ENCODE measurements around the gene KIAA2012. TPM values are rescaled to one million over a fixed set of nuclear protein-coding genes. Genes with fewer than 3 reads are reported as not detected.

The KIAA2012 gene
- polyA plus RNA-seq, 3 donors, result not detected

GRCh38 chr2:202031246-202031951 lies 41.7 kb upstream of the KIAA2012 start:
- peaks cover 17% of the 10 kb centered on the region for H3K4me1 Mint-ChIP-seq
- H3K79me2 ChIP-seq (ENCODE audit: insufficient read depth, low read length), result no peaks in the 10 kb centered on the region
- no peak overlapping the region for H3K4me2 ChIP-seq (replicated peaks; ENCODE audit: extremely low read depth, low read length, poor library complexity, severe bottlenecking)
- no peak for DNase-seq
- H3K4me1 ChIP-seq (ENCODE audit: control insufficient read depth in 1 of 2, insufficient read depth in 2 of 2, low read length in 2 of 2), result peaks cover 23 to 35% of the 10 kb centered on the region in 2 donors
- H3K4me3 ChIP-seq (replicated peaks in 1 of 3; ENCODE audit: low read depth in 2 of 3, low read length in 3 of 3), result no peak overlapping the region
- peaks cover 11 to 27% of the 10 kb centered on the region in 2 donors for H3K9me3 ChIP-seq (replicated peaks in 1 of 2; ENCODE audit: control insufficient read depth in 1 of 2, insufficient read depth in 1 of 2, low read length in 2 of 2)
- no peak overlapping the region for H3K9ac ChIP-seq (ENCODE audit: insufficient read depth, low read length, poor library complexity, severe bottlenecking)
- H3K36me3 ChIP-seq (replicated peaks in 1 of 2; ENCODE audit: control insufficient read depth in 1 of 2, insufficient read depth in 2 of 2, low read length in 2 of 2), result no peaks in the 10 kb centered on the region
- H3K36me3 Mint-ChIP-seq, result peaks cover 8 to 11% of the 10 kb centered on the region in 2 donors
- intact Hi-C loops (cut with micrococcal nuclease), result no loop called here
- no peak overlapping the region for H3K27ac ChIP-seq (ENCODE audit: low read depth in 1 of 2, low read length in 2 of 2)
- H3K9me3 Mint-ChIP-seq, result peaks cover 0 to 12% (median 9%) of the 10 kb centered on the region in 7 donors
- no peaks in the 10 kb centered on the region for H4K20me1 ChIP-seq (ENCODE audit: insufficient read depth, low read length)
- no peak overlapping the region for H3K27ac Mint-ChIP-seq
- peaks cover 39 to 57% of the 10 kb centered on the region in 2 donors for H3K27me3 ChIP-seq (ENCODE audit: control insufficient read depth in 2 of 2, insufficient read depth in 2 of 2, low read length in 2 of 2)
- H3K27me3 Mint-ChIP-seq (ENCODE audit: low read depth in 3 of 3), result peaks cover 35 to 48% (median 47%) of the 10 kb centered on the region in 3 donors
- TF ChIP-seq CTCF (IDR thresholded peaks at IDR 0.05), result no peak
- H3K4me3 Mint-ChIP-seq, result peak overlapping the region in 1 of 2 donors; percentile 95
- no CpG with 5 or more reads among the region's 4 CpGs for WGBS (ENCODE audit: insufficient coverage)
- no peak overlapping the region for H2AFZ ChIP-seq (ENCODE audit: insufficient read depth, low read depth, low read length, poor library complexity, severe bottlenecking)

GRCh38 chr2:202032846-202033316 lies 40.2 kb upstream of the KIAA2012 start:
- no peaks in the 10 kb centered on the region for H4K20me1 ChIP-seq (ENCODE audit: insufficient read depth, low read length)

More at GRCh38 chr2:202032846-202033316, 40.2 kb upstream of the KIAA2012 start:
- H3K4me3 ChIP-seq (replicated peaks in 1 of 3; ENCODE audit: low read depth in 2 of 3, low read length in 3 of 3), result peak overlapping the region; percentile 59 to 89 (median 87)
- H3K9me3 ChIP-seq (replicated peaks in 1 of 2; ENCODE audit: control insufficient read depth in 1 of 2, insufficient read depth in 1 of 2, low read length in 2 of 2), result peaks cover 11 to 27% of the 10 kb centered on the region in 2 donors
- under 1% methylated on average over 30 of the region's 42 CpGs for WGBS (ENCODE audit: insufficient coverage)
- H3K27ac ChIP-seq (ENCODE audit: low read depth in 1 of 2, low read length in 2 of 2), result no peak overlapping the region
- peaks cover 8 to 11% of the 10 kb centered on the region in 2 donors for H3K36me3 Mint-ChIP-seq
- peaks cover 53 to 69% of the 10 kb centered on the region in 2 donors for H3K27me3 ChIP-seq (ENCODE audit: control insufficient read depth in 2 of 2, insufficient read depth in 2 of 2, low read length in 2 of 2)
- H3K9ac ChIP-seq (ENCODE audit: insufficient read depth, low read length, poor library complexity, severe bottlenecking), result peak overlapping the region; percentile 27
- H3K4me3 Mint-ChIP-seq, result peak overlapping the region; percentile 89 to 95
- peaks cover 23 to 35% of the 10 kb centered on the region in 2 donors for H3K4me1 ChIP-seq (ENCODE audit: control insufficient read depth in 1 of 2, insufficient read depth in 2 of 2, low read length in 2 of 2)
- peaks cover 17% of the 10 kb centered on the region for H3K4me1 Mint-ChIP-seq
- DNase-seq, result peak; percentile 31 to 44 (median 37)
- peak overlapping the region; percentile 82 for H2AFZ ChIP-seq (ENCODE audit: insufficient read depth, low read depth, low read length, poor library complexity, severe bottlenecking)
- H3K27me3 Mint-ChIP-seq (ENCODE audit: low read depth in 3 of 3), result peaks cover 35 to 50% (median 47%) of the 10 kb centered on the region in 3 donors
- TF ChIP-seq CTCF (IDR thresholded peaks at IDR 0.05), result no peak
- H3K27ac Mint-ChIP-seq, result peak overlapping the region in 1 of 7 donors; percentile 37
- no peaks in the 10 kb centered on the region for H3K79me2 ChIP-seq (ENCODE audit: insufficient read depth, low read length)
- peaks cover 0 to 12% (median 9%) of the 10 kb centered on the region in 7 donors for H3K9me3 Mint-ChIP-seq
- intact Hi-C loops (cut with micrococcal nuclease), result no loop called here
- H3K36me3 ChIP-seq (replicated peaks in 1 of 2; ENCODE audit: control insufficient read depth in 1 of 2, insufficient read depth in 2 of 2, low read length in 2 of 2), result no peaks in the 10 kb centered on the region
- H3K4me2 ChIP-seq (replicated peaks; ENCODE audit: extremely low read depth, low read length, poor library complexity, severe bottlenecking), result peak overlapping the region; percentile 90

Data from CD14-positive monocyte (primary cell).